Measurements from ENCODE around the gene DPYSL4.
A peak's percentile ranks its signal among the peaks of the same experiment; 100 is the strongest.

The DPYSL4 gene

DNA sequence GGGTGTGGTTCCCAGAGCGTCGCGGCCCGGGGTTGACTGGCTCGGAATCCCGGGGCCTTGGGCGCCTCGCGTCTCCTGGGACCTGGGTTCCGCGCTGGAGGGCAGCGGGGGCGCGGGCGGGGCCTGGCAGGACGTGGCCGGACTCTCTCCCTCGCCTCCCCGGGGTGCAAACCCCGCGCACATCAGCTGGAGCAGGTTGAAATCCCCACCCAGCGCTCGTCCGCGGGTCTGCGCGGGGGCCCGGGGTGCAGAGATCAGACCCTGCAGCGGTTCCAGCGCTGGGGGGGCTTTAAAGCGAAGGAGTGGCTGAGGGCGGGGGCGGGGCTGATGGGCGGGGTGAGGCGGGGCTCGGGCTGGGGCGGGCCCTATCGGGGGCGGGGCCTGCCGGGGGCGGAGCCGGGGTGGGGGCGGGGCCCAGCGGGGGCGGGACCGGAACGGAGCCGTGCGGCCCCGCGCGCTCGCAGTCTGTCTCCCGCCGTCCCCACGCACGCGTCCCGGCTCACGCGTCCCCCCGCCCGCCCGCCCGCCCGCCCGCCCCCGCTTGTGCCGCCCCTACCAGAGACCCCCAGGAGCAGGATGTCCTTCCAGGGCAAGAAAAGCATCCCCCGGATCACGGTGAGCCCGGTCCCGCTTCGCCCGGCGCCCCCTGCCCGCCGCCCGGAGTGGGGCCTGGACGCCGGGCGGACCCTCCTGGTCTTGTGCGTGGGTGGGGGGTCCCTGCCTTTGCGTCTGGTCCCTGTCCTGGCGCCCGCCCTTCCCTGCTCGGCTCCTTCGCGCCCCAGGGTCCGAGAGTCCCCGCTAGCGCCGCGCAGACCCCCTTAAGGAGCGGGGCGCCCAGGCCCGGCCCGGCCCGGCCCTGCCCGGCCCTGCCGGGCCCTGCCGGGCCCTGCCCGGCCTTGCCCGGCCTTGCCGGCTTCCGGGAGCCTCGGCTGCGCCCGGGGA is at the start of gene DPYSL4:
DPYSL4 (plus strand) TSS at position 461 of the 942 bp plus-strand sequence; CDS start at position 577, 116 bp downstream.
- no peak for DNase-seq (ENCODE audit: low spot score)

DNA sequence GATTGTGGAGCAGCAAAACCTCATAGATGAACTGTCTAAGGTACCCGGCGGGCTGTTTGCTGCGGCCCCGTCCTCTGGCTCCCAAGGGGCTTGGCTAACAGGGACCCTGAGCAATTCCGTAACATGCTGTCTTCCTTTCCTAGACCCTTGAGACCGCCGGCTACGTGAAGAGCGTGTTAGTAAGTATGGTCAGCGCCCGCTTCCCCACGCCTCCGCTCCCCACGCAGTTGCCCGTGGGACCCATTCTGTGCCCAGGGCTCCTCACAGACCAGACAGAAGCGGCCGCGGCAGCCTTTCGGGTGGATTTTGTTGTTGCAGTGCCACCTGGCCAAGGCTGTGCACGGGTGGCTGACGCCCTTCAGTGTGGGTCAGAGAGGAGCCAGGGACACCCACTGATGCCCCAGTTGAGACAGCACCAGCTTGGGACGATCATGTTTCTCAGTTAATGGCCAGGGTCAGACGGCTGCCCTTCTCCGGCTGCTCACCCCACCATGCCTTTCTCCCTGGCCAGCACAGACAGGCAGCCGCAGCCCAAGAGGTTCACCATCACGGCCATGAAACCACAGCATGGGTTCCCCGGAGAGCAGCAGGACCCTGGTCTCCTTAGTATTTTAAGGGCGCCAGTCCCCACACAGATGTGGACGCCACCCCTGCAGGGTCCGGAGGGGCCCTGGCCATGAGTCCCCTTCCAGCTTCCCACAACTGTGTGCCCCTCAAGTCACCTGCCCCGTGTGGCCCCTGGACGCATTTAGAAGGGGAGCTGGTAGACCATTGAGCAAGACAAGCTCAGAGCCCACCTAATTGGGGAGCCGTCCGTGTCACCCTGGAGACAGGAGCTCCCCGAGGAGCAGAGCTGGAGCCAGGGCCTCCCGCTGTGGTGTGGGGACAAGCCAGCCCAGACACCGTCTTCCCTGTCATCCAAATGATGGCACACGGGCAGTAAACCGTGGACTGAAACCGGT is 49.4 kb upstream of the DPYSL4 start:
- DNase-seq (ENCODE audit: low spot score) = no peak

DNA sequence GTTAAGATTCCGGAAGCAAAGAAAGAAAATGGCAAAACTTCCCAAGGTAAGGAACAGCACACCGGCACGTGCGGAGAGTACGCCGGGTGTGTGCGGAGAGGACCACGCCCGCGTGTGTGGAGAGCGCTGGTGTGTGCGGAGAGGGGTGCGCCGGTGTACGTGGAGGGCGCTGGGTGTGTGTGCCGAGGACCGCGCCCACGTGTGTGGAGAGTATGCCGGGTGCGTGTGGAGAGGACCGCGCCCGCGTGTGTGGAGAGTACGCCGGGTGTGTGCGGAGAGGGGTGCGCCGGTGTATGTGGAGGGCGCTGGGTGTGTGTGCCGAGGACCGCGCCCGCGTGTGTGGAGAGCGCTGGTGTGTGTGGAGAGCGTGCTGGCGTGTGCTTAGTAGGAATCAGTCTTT is 48.6 kb upstream of the DPYSL4 start:
- no peak for DNase-seq (ENCODE audit: low spot score)

GRCh38 chr10:132138596-132138995 is 48.2 kb upstream of the DPYSL4 start:
- no peak for DNase-seq (ENCODE audit: low spot score)

- DNase-seq (ENCODE audit: low spot score) = no peak
Observed at GRCh38 chr10:132139526-132139925, 47.2 kb upstream of the DPYSL4 start.

DNA sequence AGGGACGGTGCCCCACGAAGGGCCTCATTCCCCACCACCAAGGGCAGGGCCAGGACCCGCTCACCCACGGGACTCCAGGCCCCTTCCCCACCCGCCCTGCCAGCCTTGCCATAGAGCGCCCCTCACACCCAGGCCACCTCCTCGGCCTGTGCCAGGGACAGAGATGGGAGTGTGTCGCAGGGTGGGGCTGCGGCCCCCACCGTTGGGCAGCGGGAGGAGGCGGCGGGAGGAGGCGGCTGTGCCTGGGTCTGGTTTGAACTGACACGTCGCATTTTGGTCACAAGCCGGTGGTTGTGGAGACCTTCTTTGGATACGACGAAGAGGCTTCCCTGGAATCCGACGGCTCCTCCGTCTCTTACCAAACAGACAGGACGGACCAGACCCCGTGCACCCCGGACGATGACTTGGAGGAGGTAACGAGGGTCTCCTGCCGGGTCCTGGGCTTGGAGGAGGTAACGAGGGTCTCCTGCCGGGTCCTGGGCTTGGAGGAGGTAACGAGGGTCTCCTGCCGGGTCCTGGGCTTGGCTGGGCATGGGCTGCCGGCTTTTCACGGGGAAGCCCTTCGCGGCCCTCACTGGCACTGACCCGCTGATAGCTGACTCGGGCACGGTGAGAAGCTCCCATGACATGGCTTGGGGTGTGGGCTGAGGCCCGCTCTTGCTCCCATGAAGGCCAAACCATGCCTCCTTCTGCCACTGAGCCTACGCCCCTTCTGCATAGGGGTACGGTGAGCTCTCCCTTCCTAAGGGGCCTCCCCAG is 46.4 kb upstream of the DPYSL4 start:
- DNase-seq (ENCODE audit: low spot score) = no peak

DNA sequence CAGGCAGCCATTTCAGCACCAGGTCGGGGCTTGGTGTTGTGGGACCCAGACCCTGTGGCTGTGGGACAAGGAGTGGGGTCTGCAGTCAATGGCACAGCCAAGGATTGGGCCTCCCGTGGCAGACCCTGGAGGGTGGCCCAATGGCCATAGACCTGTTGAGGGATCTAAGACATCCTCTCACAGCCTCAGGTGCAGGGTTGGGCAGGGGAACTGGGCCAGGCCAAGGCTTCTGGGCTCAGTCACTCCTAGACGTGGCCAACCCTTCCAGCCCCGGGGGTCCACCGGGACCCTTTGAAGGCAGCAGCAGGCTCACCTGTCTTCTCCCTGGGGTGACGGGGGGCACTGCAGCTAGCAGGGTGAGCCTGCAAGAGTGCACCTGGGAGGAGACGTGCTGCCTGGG is 45.7 kb upstream of the DPYSL4 start:
- DNase-seq (ENCODE audit: low spot score) = no peak

- no peak for DNase-seq (ENCODE audit: low spot score)
Observed at GRCh38 chr10:132141526-132142395, 45.0 kb upstream of the DPYSL4 start.

DNA sequence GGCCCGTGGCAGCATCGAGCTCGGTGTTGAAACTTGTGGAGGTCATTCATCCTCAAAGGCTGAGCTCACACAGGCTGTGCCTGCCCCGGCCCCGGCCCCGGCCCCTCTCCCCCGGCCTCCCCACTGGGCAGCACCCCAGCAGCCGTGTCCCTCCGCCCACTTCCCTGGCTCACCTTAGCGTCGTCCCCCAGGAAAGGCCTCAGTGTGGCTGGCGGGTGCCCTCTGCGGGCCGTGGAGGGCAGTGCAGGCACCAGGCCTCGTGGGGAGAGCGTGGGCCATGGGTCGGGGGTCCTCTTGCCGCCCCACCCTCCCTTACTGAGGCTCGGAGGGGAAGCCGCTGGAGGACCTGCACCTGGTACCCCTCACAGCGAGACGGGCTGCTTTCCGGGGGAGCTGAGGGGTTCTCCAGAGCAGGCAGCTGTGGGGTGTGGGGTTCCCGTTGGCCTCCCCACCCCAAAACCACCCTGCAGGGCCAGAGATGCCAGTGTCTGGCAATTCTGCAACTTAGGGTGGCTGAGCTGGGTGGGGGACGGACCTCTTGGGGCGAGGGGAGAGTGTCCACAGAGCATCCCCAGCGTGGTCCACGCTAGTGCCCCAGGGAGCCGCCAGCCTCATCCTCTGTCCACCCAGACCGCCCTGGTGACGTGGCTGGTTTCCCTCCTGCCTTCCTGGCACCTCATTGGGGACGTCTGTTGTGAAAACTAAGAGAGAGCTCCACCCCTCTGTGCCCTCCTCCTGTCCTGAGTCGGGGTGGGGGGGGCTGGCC is 44.2 kb upstream of the DPYSL4 start:
- DNase-seq (ENCODE audit: low spot score) = peak; percentile 25

DNA sequence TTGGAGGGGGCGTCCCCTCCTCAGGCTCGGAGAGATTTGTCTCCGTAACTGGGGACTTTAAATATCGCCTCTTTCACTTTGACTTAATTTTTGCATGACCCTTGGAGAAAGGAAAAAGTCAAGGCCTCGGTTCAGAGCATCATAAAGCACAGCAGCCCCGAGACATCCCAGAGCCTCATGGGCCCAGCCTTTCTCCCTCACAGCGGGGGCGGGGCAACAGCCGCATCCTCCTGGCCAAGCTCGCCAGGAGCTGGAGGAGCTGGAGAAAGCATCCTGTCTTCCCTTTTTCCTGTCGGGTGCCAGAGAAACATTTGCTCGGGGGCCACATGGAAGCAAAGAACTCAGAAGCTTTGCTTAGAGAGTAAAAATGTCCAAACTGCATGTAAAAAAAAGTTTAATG is 43.6 kb upstream of the DPYSL4 start:
- no peak for DNase-seq (ENCODE audit: low spot score)

DNA sequence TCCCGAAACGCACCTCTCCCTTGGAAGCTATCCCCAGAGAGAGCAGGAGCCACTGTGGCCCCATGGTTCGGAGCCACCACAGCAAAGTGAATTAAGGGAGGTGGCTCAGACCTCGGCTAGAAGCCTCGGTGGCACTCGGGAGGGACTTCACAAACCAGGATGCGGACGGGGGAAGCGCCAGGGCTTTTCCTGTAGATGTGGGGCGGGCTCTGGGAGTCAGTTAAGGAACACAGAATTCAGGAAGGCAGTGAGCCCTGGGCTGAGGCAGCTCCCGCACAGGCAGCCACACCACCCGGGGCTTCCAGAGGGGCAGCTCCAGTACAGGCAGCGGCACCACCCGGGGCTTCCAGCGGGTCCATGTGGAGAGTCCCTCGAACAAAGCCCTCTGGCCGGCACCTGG is 42.7 kb upstream of the DPYSL4 start:
- DNase-seq (ENCODE audit: low spot score) = no peak

DNA sequence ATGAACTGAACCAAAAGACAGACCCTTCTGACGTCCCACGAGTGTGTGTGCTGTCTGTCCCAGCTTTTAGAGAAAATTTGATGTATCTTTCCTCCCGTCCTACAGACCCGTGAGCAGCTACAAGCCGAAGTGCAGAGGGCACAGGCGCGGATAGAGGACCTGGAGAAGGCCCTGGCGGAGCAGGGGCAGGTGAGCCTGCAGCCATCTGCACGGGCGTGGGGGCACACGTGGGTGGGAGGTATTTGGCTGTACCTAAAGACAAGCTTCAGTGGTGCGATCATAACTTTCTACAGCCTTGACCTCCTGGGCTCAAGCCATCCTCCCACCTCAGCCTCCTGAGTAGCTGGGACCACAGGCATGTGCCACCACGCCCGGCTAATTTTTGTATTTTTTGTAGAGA is 41.7 kb upstream of the DPYSL4 start:
- DNase-seq (ENCODE audit: low spot score) = no peak

GRCh38 chr10:132145521-132146185 is 41.1 kb upstream of the DPYSL4 start:
- no peak for DNase-seq (ENCODE audit: low spot score)

DNA sequence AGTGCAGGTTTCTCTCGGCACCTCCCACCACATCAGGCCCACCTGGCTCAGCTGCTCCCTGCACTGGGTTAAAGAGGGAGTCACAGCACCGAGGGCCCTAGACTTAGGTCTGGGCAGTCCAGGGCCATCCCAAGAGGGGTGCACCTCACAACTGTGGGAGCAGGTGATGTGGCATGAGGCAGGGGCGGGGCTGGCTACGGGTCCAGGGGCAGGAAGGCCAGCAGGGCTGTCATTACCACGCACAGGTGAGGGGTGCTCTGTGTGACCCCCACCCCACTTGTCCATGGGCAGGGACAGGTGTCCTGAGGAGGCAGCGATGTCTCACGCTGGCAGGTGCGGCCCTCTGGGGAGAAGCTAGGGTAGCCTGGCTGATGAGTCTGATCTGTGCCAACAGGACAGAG is 40.5 kb upstream of the DPYSL4 start:
- DNase-seq (ENCODE audit: low spot score) = no peak

DNA sequence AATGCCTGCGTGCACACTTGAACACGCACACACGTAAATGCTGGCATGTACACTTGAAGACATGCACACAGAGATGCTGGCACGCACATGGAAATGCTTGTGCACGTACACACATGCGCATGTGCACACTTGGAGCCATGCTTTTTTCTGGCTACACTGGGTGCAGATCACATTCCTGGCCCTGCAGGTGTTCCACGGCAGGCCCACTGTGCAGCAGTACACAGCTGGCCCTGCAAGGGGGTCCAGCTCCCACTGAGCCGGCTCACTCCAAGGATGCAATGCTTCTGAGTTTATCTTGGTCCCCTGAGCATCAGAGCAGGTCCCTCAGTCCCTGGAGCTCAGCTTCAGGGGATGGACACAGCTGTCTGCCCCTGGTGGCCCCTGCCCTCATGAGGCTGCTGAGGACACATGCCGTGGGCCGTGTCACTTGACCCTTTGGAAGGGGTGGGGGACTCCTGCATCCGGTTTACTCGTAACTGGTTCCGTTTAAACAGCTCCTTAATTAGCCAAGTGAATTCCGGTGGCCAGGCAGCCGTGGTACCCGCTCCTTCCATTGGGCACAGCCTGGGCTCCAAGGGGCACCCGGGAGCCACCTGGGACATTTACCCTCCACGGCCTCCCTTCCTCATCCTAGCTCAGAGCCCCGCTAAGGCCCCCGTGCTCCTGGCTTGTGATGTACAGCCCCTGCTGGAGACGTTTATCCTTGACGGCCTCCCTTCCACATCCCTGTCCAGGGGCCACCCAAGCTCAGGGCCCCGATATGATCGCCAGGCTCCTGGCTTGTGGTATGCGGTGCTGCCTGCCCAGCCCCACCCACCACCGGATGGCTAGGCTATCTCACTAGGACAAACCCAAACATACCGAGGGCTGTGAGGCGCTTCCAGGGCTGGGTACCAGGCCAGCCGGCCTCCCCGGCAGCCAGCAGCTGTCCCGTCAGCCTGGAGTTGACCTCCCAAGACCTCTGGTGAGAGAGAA is 39.5 kb upstream of the DPYSL4 start:
- no peak for DNase-seq (ENCODE audit: low spot score)

GRCh38 chr10:132148261-132149251 is 38.2 kb upstream of the DPYSL4 start:
- DNase-seq (ENCODE audit: low spot score) = no peak

DNA sequence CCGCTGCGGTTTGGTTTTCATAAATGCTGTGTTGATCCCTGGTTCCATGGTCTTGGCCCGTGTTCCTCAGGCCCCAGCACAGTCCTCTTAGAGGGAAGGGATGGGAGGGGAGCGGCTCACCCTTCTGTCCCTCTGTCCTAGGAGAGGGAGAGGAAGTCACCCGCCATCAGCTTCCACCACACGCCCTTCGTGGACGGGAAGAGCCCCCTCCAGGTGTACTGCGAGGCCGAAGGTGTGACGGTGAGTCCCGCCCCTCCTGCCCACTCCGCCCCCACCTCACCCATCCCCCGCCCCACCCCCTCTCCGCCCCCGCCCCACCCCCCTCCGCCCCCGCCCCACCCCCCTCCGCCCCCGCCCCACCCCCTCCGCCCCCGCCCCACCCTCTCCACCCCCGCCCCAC is 37.5 kb upstream of the DPYSL4 start:
- no peak for DNase-seq (ENCODE audit: low spot score)
